ENCODE results near the gene TMEM233. TPM values are rescaled to one million over a fixed set of nuclear protein-coding genes. Genes with fewer than 3 reads are reported as not detected.
A peak's percentile ranks its signal among the peaks of the same experiment; 100 is the strongest.

The TMEM233 gene
- total RNA-seq, 1 donor from 2014 or later, result 7.2 TPM

DNA sequence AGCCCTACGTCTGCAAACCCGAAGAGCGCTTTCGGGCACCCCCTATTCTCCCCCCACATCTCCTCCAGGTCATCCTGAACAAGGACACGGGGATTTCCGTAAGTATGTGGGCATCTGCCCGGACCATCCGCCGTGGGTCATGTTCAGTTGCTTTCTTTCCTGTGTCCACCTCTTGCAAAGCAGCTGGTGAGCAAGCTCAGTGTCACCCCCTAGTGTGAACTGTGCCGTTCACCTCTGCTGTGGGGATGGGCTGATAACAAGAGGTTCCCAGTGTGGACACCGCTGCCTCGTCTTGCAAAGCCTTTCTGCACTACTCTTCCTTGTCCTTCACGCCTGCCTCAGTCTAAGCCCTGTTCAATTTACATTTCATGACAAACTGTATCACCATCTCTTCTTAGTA is 83.0 kb downstream of the TMEM233 start:
- Mint-ChIP-seq H3K27me3 (ENCODE audit: unreplicated experiment) (peaks cover 8% of the 10 kb centered on the region), H3K36me3 (ENCODE audit: low read depth, unreplicated experiment) (peaks cover 54% of the 10 kb centered on the region), H3K4me1 (ENCODE audit: unreplicated experiment) (peaks cover 29% of the 10 kb centered on the region), H3K27ac (ENCODE audit: unreplicated experiment) (no peak overlapping the region), H3K9me3 (ENCODE audit: unreplicated experiment) (no peaks in the 10 kb centered on the region), H3K4me3 (ENCODE audit: unreplicated experiment) (peak overlapping the region; percentile 56)
- TF ChIP-seq, protein P1, sequence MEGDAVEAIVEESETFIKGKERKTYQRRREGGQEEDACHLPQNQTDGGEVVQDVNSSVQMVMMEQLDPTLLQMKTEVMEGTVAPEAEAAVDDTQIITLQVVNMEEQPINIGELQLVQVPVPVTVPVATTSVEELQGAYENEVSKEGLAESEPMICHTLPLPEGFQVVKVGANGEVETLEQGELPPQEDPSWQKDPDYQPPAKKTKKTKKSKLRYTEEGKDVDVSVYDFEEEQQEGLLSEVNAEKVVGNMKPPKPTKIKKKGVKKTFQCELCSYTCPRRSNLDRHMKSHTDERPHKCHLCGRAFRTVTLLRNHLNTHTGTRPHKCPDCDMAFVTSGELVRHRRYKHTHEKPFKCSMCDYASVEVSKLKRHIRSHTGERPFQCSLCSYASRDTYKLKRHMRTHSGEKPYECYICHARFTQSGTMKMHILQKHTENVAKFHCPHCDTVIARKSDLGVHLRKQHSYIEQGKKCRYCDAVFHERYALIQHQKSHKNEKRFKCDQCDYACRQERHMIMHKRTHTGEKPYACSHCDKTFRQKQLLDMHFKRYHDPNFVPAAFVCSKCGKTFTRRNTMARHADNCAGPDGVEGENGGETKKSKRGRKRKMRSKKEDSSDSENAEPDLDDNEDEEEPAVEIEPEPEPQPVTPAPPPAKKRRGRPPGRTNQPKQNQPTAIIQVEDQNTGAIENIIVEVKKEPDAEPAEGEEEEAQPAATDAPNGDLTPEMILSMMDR (IDR thresholded peaks at IDR 0.05; ENCODE audit: unreplicated experiment), result no peak
- no peak for DNase-seq (ENCODE audit: low spot score)

DNA sequence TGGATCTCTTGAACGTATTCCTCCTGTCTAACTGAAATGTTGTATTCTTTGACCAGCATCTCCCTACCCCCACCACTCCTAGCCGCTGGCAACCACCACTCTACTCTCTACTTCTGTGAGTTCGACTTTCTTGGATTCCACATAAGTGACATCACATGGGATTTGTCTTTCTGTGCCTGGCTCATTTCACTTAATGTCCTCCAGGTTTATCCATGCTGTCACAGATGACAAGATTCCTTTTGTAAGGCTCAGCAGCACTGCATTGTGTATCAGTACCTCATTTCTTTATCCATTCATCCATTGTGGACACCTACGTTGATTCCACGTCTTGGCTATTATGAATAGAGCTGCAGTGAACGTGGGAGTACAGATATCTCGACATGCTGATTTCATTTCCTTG is 84.9 kb downstream of the TMEM233 start:
- peaks cover 10% of the 10 kb centered on the region for H3K4me1 Mint-ChIP-seq (ENCODE audit: unreplicated experiment)
- peaks cover 54% of the 10 kb centered on the region for H3K36me3 Mint-ChIP-seq (ENCODE audit: low read depth, unreplicated experiment)
- no peak for DNase-seq (ENCODE audit: low spot score)
- H3K27ac Mint-ChIP-seq (ENCODE audit: unreplicated experiment), result no peak overlapping the region
- H3K4me3 Mint-ChIP-seq (ENCODE audit: unreplicated experiment), result no peak overlapping the region
- TF ChIP-seq, protein P1 (IDR thresholded peaks at IDR 0.05; ENCODE audit: unreplicated experiment), result no peak
- peaks cover 8% of the 10 kb centered on the region for H3K27me3 Mint-ChIP-seq (ENCODE audit: unreplicated experiment)
- no peaks in the 10 kb centered on the region for H3K9me3 Mint-ChIP-seq (ENCODE audit: unreplicated experiment)

DNA sequence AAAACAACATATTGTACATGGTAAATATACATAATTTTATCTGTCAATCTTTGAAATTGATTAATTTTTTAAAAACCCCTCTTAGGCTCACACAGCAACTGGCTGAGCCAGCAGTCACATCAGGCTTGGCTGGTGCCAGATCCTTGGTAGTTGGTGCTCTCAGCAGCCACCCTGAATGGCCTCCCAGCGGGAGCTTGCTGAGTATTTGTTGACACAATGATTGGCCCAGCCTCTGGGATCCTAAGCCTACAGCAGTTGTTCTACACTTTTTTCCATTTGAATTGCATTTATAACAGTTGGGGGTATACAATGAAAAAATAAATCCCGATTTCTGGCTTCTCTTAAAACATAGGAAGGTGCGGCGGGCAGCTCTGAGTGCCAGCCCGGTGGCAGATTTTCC is 85.5 kb downstream of the TMEM233 start:
- peak overlapping the region; percentile 45 for H3K4me3 Mint-ChIP-seq (ENCODE audit: unreplicated experiment)
- peaks cover 56% of the 10 kb centered on the region for H3K36me3 Mint-ChIP-seq (ENCODE audit: low read depth, unreplicated experiment)
- H3K27ac Mint-ChIP-seq (ENCODE audit: unreplicated experiment), result no peak overlapping the region

DNA sequence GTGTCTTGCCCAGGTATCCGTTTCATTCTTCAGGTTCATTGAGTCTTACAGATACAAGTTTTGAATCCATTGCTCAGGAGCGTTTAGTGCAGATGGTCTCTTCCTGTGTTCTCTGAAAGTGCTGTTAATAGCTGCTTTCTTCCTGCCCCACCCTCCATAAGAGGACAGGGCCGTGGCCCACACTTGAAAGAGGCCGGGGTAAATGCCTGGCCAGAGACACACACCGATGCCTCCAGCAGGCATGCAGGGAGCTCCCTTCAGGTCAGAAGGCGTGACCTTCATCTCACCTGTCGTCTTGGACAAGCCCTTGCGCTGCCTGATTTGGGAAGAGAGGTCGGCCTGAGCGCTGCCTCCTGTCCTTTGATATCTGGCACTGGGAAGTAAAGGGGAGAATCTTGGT is 85.9 kb downstream of the TMEM233 start:
- Mint-ChIP-seq H3K27me3 (ENCODE audit: unreplicated experiment) (peaks cover 8% of the 10 kb centered on the region), H3K36me3 (ENCODE audit: low read depth, unreplicated experiment) (peaks cover 54% of the 10 kb centered on the region), H3K27ac (ENCODE audit: unreplicated experiment) (no peak overlapping the region), H3K4me1 (ENCODE audit: unreplicated experiment) (peaks cover under 1% of the 10 kb centered on the region), H3K4me3 (ENCODE audit: unreplicated experiment) (peak overlapping the region; percentile 45), H3K9me3 (ENCODE audit: unreplicated experiment) (no peaks in the 10 kb centered on the region)
- TF ChIP-seq, protein P1 (IDR thresholded peaks at IDR 0.05; ENCODE audit: unreplicated experiment), result no peak
- DNase-seq (ENCODE audit: low spot score), result no peak

More for the DNA sequence above, 85.5 kb downstream of the TMEM233 start:
- Mint-ChIP-seq H3K4me1 (ENCODE audit: unreplicated experiment) (peaks cover 4% of the 10 kb centered on the region), H3K27me3 (ENCODE audit: unreplicated experiment) (peaks cover 8% of the 10 kb centered on the region), H3K9me3 (ENCODE audit: unreplicated experiment) (no peaks in the 10 kb centered on the region)
- TF ChIP-seq, protein P1 (IDR thresholded peaks at IDR 0.05; ENCODE audit: unreplicated experiment), result no peak
- DNase-seq (ENCODE audit: low spot score), result no peak

DNA sequence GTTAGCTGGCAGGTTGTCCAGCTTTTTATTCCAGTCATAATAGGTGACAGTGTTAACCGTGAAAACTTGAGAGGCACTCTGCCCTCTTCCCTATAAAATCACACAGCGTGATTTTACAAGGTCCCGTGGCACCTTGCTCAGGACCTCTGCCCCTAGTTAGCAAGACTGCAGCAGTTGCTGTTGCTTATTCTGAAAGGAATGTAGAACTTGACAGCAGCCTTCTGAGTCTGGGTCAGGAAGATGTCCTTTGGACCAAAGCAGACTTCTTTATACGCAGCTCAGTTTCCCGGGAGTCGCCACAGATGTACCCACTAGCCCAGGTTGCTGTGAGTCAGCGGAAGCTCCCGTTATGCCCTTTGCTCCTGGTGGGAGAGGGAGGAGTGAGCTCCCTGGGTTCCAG is 87.5 kb downstream of the TMEM233 start:
- H3K9me3 Mint-ChIP-seq (ENCODE audit: unreplicated experiment), result no peaks in the 10 kb centered on the region
- no peaks in the 10 kb centered on the region for H3K4me1 Mint-ChIP-seq (ENCODE audit: unreplicated experiment)
- peaks cover 6% of the 10 kb centered on the region for H3K27me3 Mint-ChIP-seq (ENCODE audit: unreplicated experiment)
- H3K27ac Mint-ChIP-seq (ENCODE audit: unreplicated experiment), result no peak overlapping the region
- TF ChIP-seq, protein P1 (IDR thresholded peaks at IDR 0.05; ENCODE audit: unreplicated experiment), result no peak
- H3K4me3 Mint-ChIP-seq (ENCODE audit: unreplicated experiment), result no peak overlapping the region
- no peak for DNase-seq (ENCODE audit: low spot score)
- peaks cover 41% of the 10 kb centered on the region for H3K36me3 Mint-ChIP-seq (ENCODE audit: low read depth, unreplicated experiment)
